SK-N-MC (cell line): Measurements from ENCODE around the gene PRDM5.

ENCODE experiments used
- EZH2 ChIP-seq: fragments of 200-600 bp; sonication (generic); IDR thresholded peaks from one replicate; pipeline ENCODE4 v1.6.1; 2017; ENCODE audit warnings: antibody characterized with exemption
- FOXP2 ChIP-seq: optimal IDR thresholded peaks from 2 replicates; pipeline ENCODE3; 2011; ENCODE audit warnings: mild to moderate bottlenecking, moderate library complexity; ENCODE audit not compliant: insufficient read depth; ENCODE audit errors: extremely low read length, control extremely low read depth
- POLR2AphosphoS5 ChIP-seq: IDR thresholded peaks from 2 replicates; pipeline ENCODE4 v1.6.1; 2012; ENCODE audit warnings: mild to moderate bottlenecking, low read depth, low read length, borderline replicate concordance

- TF ChIP-seq POLR2AphosphoS5 (no peak), EZH2 (no peak), FOXP2 (no peak)
Measured at GRCh38 chr4:120801137-120801758, 121.3 kb downstream of the PRDM5 start.
